CD14-positive monocyte (primary cell): Measurements from ENCODE around the gene DET1. TPM values are rescaled to one million over a fixed set of nuclear protein-coding genes. Genes with fewer than 3 reads are reported as not detected.
"Not testable (repeated sequence)": the region's sequence is repeated elsewhere in the genome, so short reads cannot be mapped to it uniquely, and the experiment has no call there.

ENCODE experiments used
- DNase-seq, 3 donors: peaks; one replicate each; pipeline ENCODE4 v3.0.0-alpha.2; 2011 to 2022
- H2AFZ ChIP-seq: 2 replicates; pipeline ENCODE4 v1.6.0; 2012; ENCODE audit warnings: mild to moderate bottlenecking, low read depth, low read length, inconsistent platforms; ENCODE audit not compliant: insufficient read depth, poor library complexity, severe bottlenecking
- H3K27ac ChIP-seq, 2 donors: 1 replicate in 1 of 2; 2 replicates in 1 of 2; pipeline ENCODE4 v1.5.1; 2012 to 2013; ENCODE audit warnings: low read length in 2 of 2, control low read depth in 1 of 2, inconsistent platforms in 1 of 2, low read depth in 1 of 2, mild to moderate bottlenecking in 1 of 2
- H3K27me3 ChIP-seq, 2 donors: one replicate each; pipeline versions ENCODE4 v1.6.0 to v1.6.1; 2011 to 2013; ENCODE audit warnings: low read length in 2 of 2; ENCODE audit not compliant: control insufficient read depth in 2 of 2, insufficient read depth in 2 of 2
- H3K36me3 ChIP-seq, 2 donors: replicated peaks in 1 of 2; 1 replicate in 1 of 2; 2 replicates in 1 of 2; pipeline versions ENCODE4 v1.5.1 to v1.6.1; 2012 to 2013; ENCODE audit warnings: low read length in 2 of 2, control low read depth in 1 of 2, inconsistent platforms in 1 of 2, mild to moderate bottlenecking in 1 of 2; ENCODE audit not compliant: insufficient read depth in 2 of 2, control insufficient read depth in 1 of 2
- H3K4me1 ChIP-seq, 2 donors: 1 replicate in 1 of 2; 2 replicates in 1 of 2; pipeline versions ENCODE4 v1.5.1 to v1.6.1; 2012 to 2013; ENCODE audit warnings: low read length in 2 of 2, control low read depth in 1 of 2, inconsistent platforms in 1 of 2, mild to moderate bottlenecking in 1 of 2, moderate library complexity in 1 of 2; ENCODE audit not compliant: insufficient read depth in 2 of 2, control insufficient read depth in 1 of 2
- H3K4me2 ChIP-seq: replicated peaks from 2 replicates; pipeline ENCODE3; 2012; ENCODE audit warnings: low read length, moderate library complexity, mild to moderate bottlenecking; ENCODE audit not compliant: poor library complexity, severe bottlenecking; ENCODE audit errors: extremely low read depth
- H3K4me3 ChIP-seq, 3 experiments: fragments of 200-600 bp in 1 of 3; sonication (generic) in 1 of 3; replicated peaks in 1 of 3; 1 replicate in 2 of 3; 2 replicates in 1 of 3; pipeline ENCODE4 v1.5.1; 2011 to 2013; ENCODE audit warnings: low read length in 3 of 3, mild to moderate bottlenecking in 3 of 3, control low read depth in 2 of 3, low read depth in 2 of 3, inconsistent platforms in 1 of 3, moderate library complexity in 1 of 3
- H3K79me2 ChIP-seq: 2 replicates; pipeline ENCODE4 v1.6.0; 2012; ENCODE audit warnings: mild to moderate bottlenecking, control low read depth, inconsistent platforms, low read length, moderate library complexity; ENCODE audit not compliant: insufficient read depth
- H3K9ac ChIP-seq: 2 replicates; pipeline ENCODE4 v1.6.0; 2017; ENCODE audit warnings: low read length, mild to moderate bottlenecking; ENCODE audit not compliant: insufficient read depth, poor library complexity, severe bottlenecking
- H3K9me3 ChIP-seq, 2 donors: replicated peaks in 1 of 2; 1 replicate in 1 of 2; 2 replicates in 1 of 2; pipeline versions ENCODE4 v1.5.1 to v1.6.1; 2012 to 2013; ENCODE audit warnings: low read length in 2 of 2, control low read depth in 1 of 2; ENCODE audit not compliant: control insufficient read depth in 1 of 2, insufficient read depth in 1 of 2
- H4K20me1 ChIP-seq: 2 replicates; pipeline ENCODE4 v1.6.0; 2012; ENCODE audit warnings: mild to moderate bottlenecking, low read length, control low read depth, moderate library complexity; ENCODE audit not compliant: insufficient read depth
- H3K27ac Mint-ChIP-seq, 7 donors: one replicate each; pipeline ENCODE4 v1.8.0; 2020; ENCODE audit warnings: mild to moderate bottlenecking in 7 of 7, mixed read lengths in 7 of 7, moderate library complexity in 6 of 7, inconsistent platforms in 2 of 7
- H3K27me3 Mint-ChIP-seq, 3 donors: one replicate each; pipeline ENCODE4 v1.8.0; 2021 to 2022; ENCODE audit warnings: low read depth in 3 of 3, mild to moderate bottlenecking in 3 of 3, mixed read lengths in 3 of 3, moderate library complexity in 3 of 3, inconsistent platforms in 1 of 3
- H3K36me3 Mint-ChIP-seq, 2 donors: one replicate each; pipeline ENCODE4 v1.8.0; 2020; ENCODE audit warnings: mixed read lengths in 2 of 2, inconsistent platforms in 1 of 2, mild to moderate bottlenecking in 1 of 2
- H3K4me1 Mint-ChIP-seq: one replicate; pipeline ENCODE4 v1.8.0; 2020; ENCODE audit warnings: mild to moderate bottlenecking, mixed read lengths
- H3K4me3 Mint-ChIP-seq, 2 donors: one replicate each; pipeline ENCODE4 v1.8.0; 2020; ENCODE audit warnings: mild to moderate bottlenecking in 2 of 2, mixed read lengths in 2 of 2, moderate library complexity in 1 of 2
- H3K9me3 Mint-ChIP-seq, 7 donors: one replicate each; pipeline ENCODE4 v1.8.0; 2020 to 2022; ENCODE audit warnings: mixed read lengths in 7 of 7, mild to moderate bottlenecking in 6 of 7, moderate library complexity in 6 of 7, inconsistent platforms in 2 of 7
- WGBS: methylation state at CpG from one replicate; pipeline ENCODE4 v1.1.5; 2013; ENCODE audit warnings: missing lambda C conversion rate; ENCODE audit not compliant: insufficient coverage; 5-methylcytosine and 5-hydroxymethylcytosine counted together
- intact Hi-C, 2 donors: fragments of 100-400 bp; cut with micrococcal nuclease; formaldehyde crosslinking; loops; one replicate each; pipeline versions ENCODE4 v1.15.0 to v1.15.1; 2023
- polyA plus RNA-seq, 3 donors: library from polyadenylated mRNA; depleted of rRNA in 1 of 3; unstranded in 2 of 3; stranded (reverse) in 1 of 3; fragments of 300-500 nt in 2 of 3; fragments of >200 nt in 1 of 3; fragmentation: Illumina TruSeq in 2 of 3; gene quantifications; 1 replicate in 2 of 3; 2 replicates in 1 of 3; pipeline ENCODE4 v1.2.3, GENCODE V29; 2012 to 2021
- TF ChIP-seq, protein P1 (sequence below): fragments of 200-600 bp; IDR thresholded peaks from one replicate; pipeline ENCODE4 v1.8.0; 2022; ENCODE audit warnings: antibody characterized with exemption, mild to moderate bottlenecking

Gene DET1
- polyA plus RNA-seq, 3 donors: 0.88 to 3.4 (median 1.8) TPM

DNA sequence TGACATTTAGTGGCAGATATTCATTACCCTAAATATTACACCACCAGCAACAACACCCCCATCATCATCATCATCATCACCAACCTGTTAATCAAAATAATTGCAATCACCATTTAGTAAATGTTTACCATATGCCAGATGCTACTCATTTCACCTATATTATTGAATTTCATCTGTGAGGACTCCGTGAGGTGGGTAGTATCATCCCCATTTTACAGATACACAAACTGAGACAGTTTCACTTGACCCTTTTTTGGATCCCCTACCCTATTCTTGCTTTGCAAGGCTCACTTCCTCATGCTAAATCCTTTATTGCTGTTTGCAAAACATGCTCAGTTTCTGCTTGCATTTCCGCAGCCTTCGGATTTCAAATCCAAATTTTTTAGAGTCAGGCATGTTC, 18.3 kb upstream of the DET1 start:
- no peaks in the 10 kb centered on the region for H3K36me3 ChIP-seq
- no peaks in the 10 kb centered on the region for H4K20me1 ChIP-seq
- no peak overlapping the region for H3K4me2 ChIP-seq
- no peak overlapping the region for H2AFZ ChIP-seq
- H3K9me3 ChIP-seq: no peaks in the 10 kb centered on the region
- H3K27ac Mint-ChIP-seq: no peak overlapping the region
- no peak overlapping the region for H3K4me3 Mint-ChIP-seq
- H3K9me3 Mint-ChIP-seq: peaks cover 5 to 15% (median 10%) of the 10 kb centered on the region in 7 donors
- TF ChIP-seq, protein P1, sequence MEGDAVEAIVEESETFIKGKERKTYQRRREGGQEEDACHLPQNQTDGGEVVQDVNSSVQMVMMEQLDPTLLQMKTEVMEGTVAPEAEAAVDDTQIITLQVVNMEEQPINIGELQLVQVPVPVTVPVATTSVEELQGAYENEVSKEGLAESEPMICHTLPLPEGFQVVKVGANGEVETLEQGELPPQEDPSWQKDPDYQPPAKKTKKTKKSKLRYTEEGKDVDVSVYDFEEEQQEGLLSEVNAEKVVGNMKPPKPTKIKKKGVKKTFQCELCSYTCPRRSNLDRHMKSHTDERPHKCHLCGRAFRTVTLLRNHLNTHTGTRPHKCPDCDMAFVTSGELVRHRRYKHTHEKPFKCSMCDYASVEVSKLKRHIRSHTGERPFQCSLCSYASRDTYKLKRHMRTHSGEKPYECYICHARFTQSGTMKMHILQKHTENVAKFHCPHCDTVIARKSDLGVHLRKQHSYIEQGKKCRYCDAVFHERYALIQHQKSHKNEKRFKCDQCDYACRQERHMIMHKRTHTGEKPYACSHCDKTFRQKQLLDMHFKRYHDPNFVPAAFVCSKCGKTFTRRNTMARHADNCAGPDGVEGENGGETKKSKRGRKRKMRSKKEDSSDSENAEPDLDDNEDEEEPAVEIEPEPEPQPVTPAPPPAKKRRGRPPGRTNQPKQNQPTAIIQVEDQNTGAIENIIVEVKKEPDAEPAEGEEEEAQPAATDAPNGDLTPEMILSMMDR: no peak
- no peak overlapping the region for H3K27ac ChIP-seq
- H3K4me1 Mint-ChIP-seq: no peaks in the 10 kb centered on the region
- intact Hi-C loops: no loop called here
- no peak for DNase-seq
- H3K27me3 ChIP-seq: no peaks in the 10 kb centered on the region
- no peaks in the 10 kb centered on the region for H3K36me3 Mint-ChIP-seq
- no peak overlapping the region for H3K4me3 ChIP-seq
- WGBS: 100% methylated on average over 3 of the region's 3 CpGs
- H3K27me3 Mint-ChIP-seq: peaks cover 0 to 4% (median 3%) of the 10 kb centered on the region in 3 donors
- H3K79me2 ChIP-seq: no peaks in the 10 kb centered on the region
- H3K9ac ChIP-seq: no peak overlapping the region
- H3K4me1 ChIP-seq: no peaks in the 10 kb centered on the region

DNA sequence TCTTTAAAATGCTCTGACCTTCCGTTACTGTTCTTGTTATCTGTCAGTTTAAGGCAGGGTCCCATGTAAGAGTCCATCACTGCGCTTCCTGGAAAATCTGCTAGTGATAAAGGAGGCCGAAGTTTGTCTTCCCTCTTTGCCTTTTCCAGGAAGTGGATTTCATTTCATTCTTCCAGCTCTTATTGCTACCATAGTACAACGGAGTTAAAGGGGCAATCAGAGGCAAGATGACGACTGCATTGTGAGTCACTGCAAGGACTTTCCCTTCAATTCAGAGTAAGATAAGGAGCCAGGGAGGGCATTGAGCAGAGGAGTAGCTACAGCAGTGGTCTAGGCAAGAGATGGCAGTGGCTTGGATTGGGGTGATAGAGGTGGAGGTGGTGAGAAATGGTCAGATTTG, 17.2 kb upstream of the DET1 start:
- H3K36me3 Mint-ChIP-seq: no peaks in the 10 kb centered on the region
- H3K9ac ChIP-seq: no peak overlapping the region
- intact Hi-C loops: no loop called here
- WGBS: 90% methylated on average over 2 of the region's 5 CpGs
- TF ChIP-seq, protein P1: no peak
- H3K4me2 ChIP-seq: no peak overlapping the region
- no peaks in the 10 kb centered on the region for H3K9me3 ChIP-seq
- H3K27me3 ChIP-seq: no peaks in the 10 kb centered on the region
- peaks cover 0 to 3% (median 2%) of the 10 kb centered on the region in 3 donors for H3K27me3 Mint-ChIP-seq
- no peaks in the 10 kb centered on the region for H3K4me1 ChIP-seq
- no peak for DNase-seq
- H4K20me1 ChIP-seq: no peaks in the 10 kb centered on the region
- H3K79me2 ChIP-seq: no peaks in the 10 kb centered on the region
- no peak overlapping the region for H3K27ac Mint-ChIP-seq
- H3K4me1 Mint-ChIP-seq: no peaks in the 10 kb centered on the region
- no peak overlapping the region for H3K4me3 ChIP-seq
- no peaks in the 10 kb centered on the region for H3K36me3 ChIP-seq
- no peak overlapping the region for H3K4me3 Mint-ChIP-seq
- no peak overlapping the region for H3K27ac ChIP-seq
- H2AFZ ChIP-seq: no peak overlapping the region
- H3K9me3 Mint-ChIP-seq: peaks cover 10 to 24% (median 12%) of the 10 kb centered on the region in 7 donors

GRCh38 chr15:88559565-88559964, 13.1 kb upstream of the DET1 start:
- H3K36me3 Mint-ChIP-seq, H3K27ac Mint-ChIP-seq, H3K4me3 ChIP-seq, H3K4me1 Mint-ChIP-seq, DNase-seq, H3K4me1 ChIP-seq, H3K27me3 Mint-ChIP-seq, H3K9ac ChIP-seq, H3K4me2 ChIP-seq, H3K79me2 ChIP-seq, H3K36me3 ChIP-seq, H3K9me3 ChIP-seq, H4K20me1 ChIP-seq, H3K27ac ChIP-seq, H3K4me3 Mint-ChIP-seq, intact Hi-C loops, H2AFZ ChIP-seq, H3K27me3 ChIP-seq: not testable (repeated sequence)
- peaks cover 14 to 29% (median 17%) of the 10 kb centered on the region in 7 donors for H3K9me3 Mint-ChIP-seq
- 94% methylated on average over 6 of the region's 9 CpGs for WGBS
